HepG2 (cell line): ENCODE results near the gene MKS1. TPM values are rescaled to one million over a fixed set of nuclear protein-coding genes. Genes with fewer than 3 reads are reported as not detected.
A peak's percentile ranks its signal among the peaks of the same experiment; 100 is the strongest.

ENCODE experiments used
- ATAC-seq: fragments of 200-7000 bp; cut with Tn5 transposase; 3 replicates; pipeline ENCODE4 v1.9.1; 2020; ENCODE audit warnings: mild to moderate bottlenecking, moderate library complexity
- BruUV-seq: library from RNA; stranded (reverse); fragments of 400-500 nt; replicated peaks from 2 replicates; lab custom pipeline; 2021; lab: Mats Ljungman, UMichigan
- CTCF ChIA-PET: fragments of 300-600 bp; formaldehyde crosslinking; extraction: SDS; loops from one replicate; lab custom pipeline; 2021; ENCODE audit warnings: low total read pairs, inconsistent platforms, low intra/inter-chr PET ratio; lab: Yijun Ruan, JAX
- POLR2A ChIA-PET: fragments of 350-600 bp; sonication (Branson Sonifier 250); formaldehyde crosslinking; loops from one replicate; lab custom pipeline; 2020; ENCODE audit warnings: antibody characterized with exemption, inconsistent platforms; lab: Yijun Ruan, JAX
- DNase-seq: peaks from one replicate; pipeline ENCODE4 v3.0.0-alpha.2; 2015; ENCODE audit warnings: low spot score
- FAIRE-seq: peaks from 3 replicates; lab custom pipeline; 2011; peaks lifted over from hg19 to GRCh38; lab: Jason Lieb, UNC
- H2AFZ ChIP-seq: one replicate; pipeline ENCODE4 v1.6.1; 2011; ENCODE audit warnings: low read length, inconsistent platforms
- H3K27ac ChIP-seq: fragments of 300-600 bp; 3 replicates; pipeline ENCODE4 v1.8.0; 2011; ENCODE audit warnings: mixed run types, mild to moderate bottlenecking, mixed read lengths, low read length, inconsistent platforms; ENCODE audit not compliant: insufficient read depth; ENCODE audit errors: extremely low read length
- H3K27me3 ChIP-seq, 2 experiments: fragments of 200-600 bp in 1 of 2; 2 replicates in 1 of 2; 3 replicates in 1 of 2; pipeline versions ENCODE4 v1.6.0 to v1.8.0; 2011; ENCODE audit warnings: low read length in 2 of 2, mild to moderate bottlenecking in 2 of 2, moderate library complexity in 2 of 2, inconsistent platforms in 1 of 2; ENCODE audit not compliant: insufficient read depth in 2 of 2, control insufficient read depth in 1 of 2
- H3K36me3 ChIP-seq, 2 experiments: fragments of 200-600 bp in 1 of 2; replicated peaks in 1 of 2; 2 replicates in 1 of 2; 3 replicates in 1 of 2; pipeline versions ENCODE4 v1.5.1 to v1.8.0; 2011; ENCODE audit warnings: low read length in 2 of 2, inconsistent platforms in 1 of 2; ENCODE audit not compliant: insufficient read depth in 2 of 2, control insufficient read depth in 1 of 2
- H3K4me1 ChIP-seq: 2 replicates; pipeline ENCODE4 v1.5.1; 2012; ENCODE audit warnings: low read length, inconsistent platforms; ENCODE audit not compliant: insufficient read depth
- H3K4me2 ChIP-seq: 2 replicates; pipeline ENCODE4 v1.6.0; 2011; ENCODE audit warnings: low read depth, low read length, inconsistent platforms
- H3K4me3 ChIP-seq, 3 experiments: fragments of 200-600 bp in 1 of 3; sonication (generic), shearing (Covaris generic) in 1 of 3; replicated peaks in 1 of 3; 2 replicates each; pipeline ENCODE4 v1.5.1; 2011 to 2016; ENCODE audit warnings: low read length in 3 of 3, inconsistent platforms in 2 of 3, low read depth in 2 of 3, mild to moderate bottlenecking in 2 of 3, control low read depth in 1 of 3, mixed read lengths in 1 of 3; ENCODE audit not compliant: insufficient read depth in 1 of 3
- H3K79me2 ChIP-seq: one replicate; pipeline ENCODE4 v1.6.1; 2011; ENCODE audit warnings: low read length, inconsistent platforms; ENCODE audit not compliant: insufficient read depth
- H3K9ac ChIP-seq: 2 replicates; pipeline ENCODE4 v1.6.0; 2011; ENCODE audit warnings: mild to moderate bottlenecking, low read depth, low read length, inconsistent platforms; ENCODE audit not compliant: insufficient read depth
- H3K9me3 ChIP-seq: 2 replicates; pipeline ENCODE4 v1.5.1; 2012; ENCODE audit warnings: mild to moderate bottlenecking, low read length
- H4K20me1 ChIP-seq: 2 replicates; pipeline ENCODE4 v1.6.0; 2011; ENCODE audit warnings: inconsistent platforms, mild to moderate bottlenecking, low read length, moderate library complexity; ENCODE audit not compliant: insufficient read depth
- BHLHE40 ChIP-seq: IDR thresholded peaks from 2 replicates; pipeline ENCODE4 v1.6.1; 2011; ENCODE audit warnings: low read length, improper control_type of control experiment
- ELF4 ChIP-seq: sonication (generic); formaldehyde crosslinking; IDR thresholded peaks from 2 replicates; pipeline ENCODE4 v1.5.0; 2020; ENCODE audit warnings: missing genetic modification reagents, mild to moderate bottlenecking, moderate library complexity, borderline replicate concordance
- FOSL1 ChIP-seq: sonication (generic); formaldehyde crosslinking; IDR thresholded peaks from 2 replicates; pipeline ENCODE4 v1.9.0; 2021; ENCODE audit warnings: missing genetic modification reagents, borderline replicate concordance
- GATAD2A ChIP-seq: IDR thresholded peaks from 2 replicates; pipeline ENCODE4 v1.6.1; 2016
- NR2F2 ChIP-seq: IDR thresholded peaks from 2 replicates; pipeline ENCODE4 v1.6.1; 2012; ENCODE audit warnings: low read depth, inconsistent platforms, borderline replicate concordance
- PTBP1 ChIP-seq: fragments of 200-400 bp; formaldehyde crosslinking; IDR thresholded peaks from 2 replicates; pipeline ENCODE4 v1.6.1; 2018; ENCODE audit warnings: low read length, low read depth; ENCODE audit not compliant: poor library complexity, severe bottlenecking
- SNAPC4 ChIP-seq: sonication (generic); formaldehyde crosslinking; IDR thresholded peaks from 2 replicates; pipeline ENCODE4 v1.4.0; 2020; ENCODE audit warnings: mild to moderate bottlenecking, missing genetic modification reagents
- STAG1 ChIP-seq: sonication (generic); formaldehyde crosslinking; IDR thresholded peaks from 2 replicates; pipeline ENCODE4 v1.4.0; 2020; ENCODE audit warnings: missing genetic modification reagents
- TIGD3 ChIP-seq: sonication (generic); formaldehyde crosslinking; IDR thresholded peaks from 2 replicates; pipeline ENCODE4 v1.5.1; 2020; ENCODE audit warnings: mild to moderate bottlenecking, missing genetic modification reagents, borderline replicate concordance
- TRIM24 ChIP-seq: sonication (generic); formaldehyde crosslinking; IDR thresholded peaks from 2 replicates; pipeline ENCODE4 v1.8.0; 2022; ENCODE audit warnings: mild to moderate bottlenecking, missing genetic modification reagents
- TSC22D2 ChIP-seq: sonication (generic); formaldehyde crosslinking; IDR thresholded peaks from 2 replicates; pipeline ENCODE4 v1.5.1; 2020; ENCODE audit warnings: missing genetic modification reagents, mild to moderate bottlenecking, borderline replicate concordance
- ZBTB38 ChIP-seq: sonication (generic); formaldehyde crosslinking; IDR thresholded peaks from 2 replicates; pipeline ENCODE4 v1.5.1; 2020; ENCODE audit warnings: mild to moderate bottlenecking, missing genetic modification reagents
- ZNF597 ChIP-seq: sonication (generic); formaldehyde crosslinking; IDR thresholded peaks from 2 replicates; pipeline ENCODE4 v1.5.0; 2020; ENCODE audit warnings: missing genetic modification reagents
- ZXDC ChIP-seq: sonication (generic); formaldehyde crosslinking; IDR thresholded peaks from 2 replicates; pipeline ENCODE4 v1.5.0; 2020; ENCODE audit warnings: mild to moderate bottlenecking, missing genetic modification reagents
- WGBS: methylation state at CpG from one replicate; pipeline ENCODE4 v1.1.6; 2017; ENCODE audit warnings: low lambda C conversion rate; 5-methylcytosine and 5-hydroxymethylcytosine counted together
- in situ Hi-C: cut with HindIII; loops from 2 replicates; pipeline ENCODE4 v1.10.0; 2017; ENCODE audit warnings: low pct_unique_long_range_greater_than_20kb; ENCODE audit not compliant: extremely low pct_ligation_motif_present
- intact Hi-C: fragments of 100-400 bp; cut with micrococcal nuclease; formaldehyde crosslinking; loops from one replicate; pipeline ENCODE4 v1.10.0; 2022; ENCODE audit not compliant: unreplicated experiment
- polyA plus RNA-seq, 8 experiments: library from polyadenylated mRNA; depleted of rRNA in 3 of 8; stranded (reverse) in 7 of 8; unstranded in 1 of 8; fragments of >200 nt; fragmentation: Illumina TruSeq in 4 of 8; extraction: Trizol in 4 of 8; gene quantifications; 2 replicates each; pipeline versions ENCODE4 v1.2.1 to v1.2.3, GENCODE V29; 2011 to 2016; ENCODE audit warnings: low read depth in 4 of 8, missing spikeins in 1 of 8, mixed read lengths in 1 of 8; ENCODE audit not compliant: insufficient read depth in 1 of 8
- total RNA-seq, 5 experiments: library from RNA; depleted of rRNA; stranded (reverse); fragments of >200 nt; fragmentation: Illumina TruSeq; extraction: Trizol; gene quantifications; 2 replicates each; pipeline ENCODE4 v1.2.3, GENCODE V29; 2016; ENCODE audit warnings: low read depth in 1 of 5

The MKS1 gene
- total and polyA plus RNA-seq, 2 of the 13 experiments (the other 11 are each of a cell fraction or from before 2014, with no cell fraction given): 16.1 to 26.3 TPM

GRCh38 chr17:58200024-58200633, 18.9 kb downstream of the MKS1 start:
- H3K79me2 ChIP-seq: no peaks in the 10 kb centered on the region
- no peaks in the 10 kb centered on the region for H3K9me3 ChIP-seq
- in situ Hi-C loops: no loop called here
- no peaks in the 10 kb centered on the region for H4K20me1 ChIP-seq
- no peak overlapping the region for H3K4me2 ChIP-seq
- no TSS peak for BruUV-seq
- no peak overlapping the region for H2AFZ ChIP-seq
- H3K9ac ChIP-seq: no peak overlapping the region
- FAIRE-seq (no peak), DNase-seq (peak; percentile 52), ATAC-seq (peak; percentile 89)
- ChIA-PET POLR2A (interaction anchor here (1.0 kb wide), 1 partner anchor 19 kb away, joined by 3 read pairs; the partner anchor contains the start of gene MKS1), CTCF (interaction anchor here (0.7 to 1.1 kb wide), 2 partner anchors 19 to 248 kb away, joined by 3 to 4 read pairs; partner anchors contain the start of gene MKS1)
- H3K36me3 ChIP-seq: no peaks in the 10 kb centered on the region
- WGBS: 34% methylated on average over 12 of the region's 14 CpGs
- peaks cover 10% of the 10 kb centered on the region; the same call in 1 of the 2 replicates for H3K4me1 ChIP-seq
- peaks cover 4 to 34% of the 10 kb centered on the region in 2 experiments; a peak in 4 of 5 replicates for H3K27me3 ChIP-seq
- H3K27ac ChIP-seq: no peak overlapping the region
- intact Hi-C loops: no loop called here
- no peak overlapping the region for H3K4me3 ChIP-seq
- TF ChIP-seq NR2F2 (no peak), TRIM24 (CRISPR knock-in tag) (no peak), ZBTB38 (CRISPR knock-in tag) (no peak), ELF4 (CRISPR knock-in tag) (no peak), ZNF597 (no peak), STAG1 (CRISPR knock-in tag) (peak; percentile 59), ZXDC (CRISPR knock-in tag) (no peak), FOSL1 (no peak), TSC22D2 (CRISPR knock-in tag) (no peak), BHLHE40 (no peak), SNAPC4 (no peak), GATAD2A (CRISPR knock-in tag) (no peak), PTBP1 (no peak), TIGD3 (CRISPR knock-in tag) (no peak)
